Smooth muscle cell of bladder (primary cell): ENCODE results near the gene PHAF1. TPM values are rescaled to one million over a fixed set of nuclear protein-coding genes. Genes with fewer than 3 reads are reported as not detected.

ENCODE experiments used
- total RNA-seq: library from RNA; depleted of rRNA; stranded (reverse); fragments of >200 nt; gene quantifications from 2 replicates; pipeline ENCODE4 v1.2.3, GENCODE V29; 2014

Gene PHAF1
- total RNA-seq: 14.4 and 14.9 TPM in 2 replicates

DNA sequence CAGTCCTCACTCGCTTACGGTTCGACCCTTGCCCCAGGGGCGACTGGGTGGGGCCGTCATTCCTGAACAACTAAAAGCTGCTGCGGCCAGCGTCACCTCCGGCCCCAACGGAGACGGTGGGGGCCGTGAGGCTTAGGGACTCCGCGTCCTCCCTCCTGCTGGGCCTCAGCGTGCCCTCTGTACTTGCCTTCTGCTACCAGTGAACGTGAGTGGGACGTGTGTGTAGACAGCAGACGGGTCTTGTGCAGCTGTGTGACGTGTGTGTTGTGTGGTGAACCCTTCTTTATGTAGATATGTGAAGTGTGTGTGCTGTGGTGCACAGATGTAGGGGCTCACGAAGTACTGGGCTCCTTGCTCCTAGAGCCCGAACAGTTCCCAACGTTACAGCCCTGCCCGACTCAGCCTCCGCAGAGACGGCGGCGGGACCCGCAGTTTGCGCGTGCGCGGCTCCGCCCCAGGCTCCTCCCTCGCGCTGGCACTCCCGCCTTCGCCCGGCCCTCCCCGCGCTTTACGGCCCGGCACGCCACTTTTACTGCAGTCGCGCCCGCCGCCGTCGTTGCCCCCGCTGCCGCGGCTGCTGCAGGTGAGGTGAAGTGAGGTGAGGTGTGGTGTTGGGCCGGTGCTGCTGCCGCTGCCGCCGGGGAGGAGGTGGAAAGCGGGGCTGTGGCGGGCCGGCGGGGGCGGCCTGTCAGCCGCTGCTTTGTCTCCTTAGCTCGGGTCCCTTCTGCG lies at the start of gene PHAF1:
Gene PHAF1 (plus strand): TSS at position 535 of the 729 bp plus-strand sequence. CDS start 235 bp downstream, outside the sequence.

GRCh38 chr16:67150833-67151396 lies 41.2 kb downstream of the PHAF1 start, which contains the start of gene B3GNT9:
Gene B3GNT9 (minus strand): TSS chr16:67150998. CDS start chr16:67150485, 513 bp downstream.

GRCh38 chr16:67164599-67165061 lies 54.9 kb downstream of the PHAF1 start, which contains the start of gene HSF4:
Gene HSF4 (plus strand): TSS chr16:67164745. CDS start chr16:67164812, 67 bp downstream.

GRCh38 chr16:67170168-67170948 lies 60.6 kb downstream of the PHAF1 start, which contains the start of gene NOL3:
Gene NOL3 (plus strand): TSS chr16:67170538.

GRCh38 chr16:67183627-67184452 lies 74.1 kb downstream of the PHAF1 start, which contains the start of gene MATCAP1:
Gene MATCAP1 (minus strand): TSS chr16:67183963. CDS start chr16:67180610, 3,353 bp downstream.

GRCh38 chr16:67190041-67190440 lies 80.3 kb downstream of the PHAF1 start, which contains the start of gene EXOC3L1:
Gene EXOC3L1 (minus strand): TSS chr16:67190136. CDS start chr16:67189676, 460 bp downstream.

GRCh38 chr16:67191995-67192681 lies 82.4 kb downstream of the PHAF1 start, which contains the start of gene E2F4:
Gene E2F4 (plus strand): TSS chr16:67192155. CDS start chr16:67192228, 73 bp downstream.

Other genes starting within 250 kb of the PHAF1 start
- gene PDP2, start 229.4 kb upstream of the PHAF1 start, total RNA-seq: 7.5 and 11.5 TPM in 2 replicates
- gene CDH16, start 191.1 kb upstream of the PHAF1 start, total RNA-seq: not detected in 2 replicates
- gene RRAD, start 184.4 kb upstream of the PHAF1 start, total RNA-seq: 7.1 and 13.5 TPM in 2 replicates
- 180 and 234 TPM in 2 replicates for gene CIAO2B, start 175.5 kb upstream of the PHAF1 start, total RNA-seq
- gene CES2, start 174.4 kb upstream of the PHAF1 start, total RNA-seq: 24.1 and 25.9 TPM in 2 replicates
- 0.14 and 0.28 TPM in 2 replicates for gene CES3, start 148.7 kb upstream of the PHAF1 start, total RNA-seq
- 2.3 and 2.8 TPM in 2 replicates for gene CES4A, start 121.4 kb upstream of the PHAF1 start, total RNA-seq
- 43.9 and 84.4 TPM in 2 replicates for gene CBFB, start 80.8 kb upstream of the PHAF1 start, total RNA-seq
- 36.8 and 51.8 TPM in 2 replicates for gene B3GNT9, start 41.1 kb downstream of the PHAF1 start, total RNA-seq
- gene TRADD, start 50.0 kb downstream of the PHAF1 start, total RNA-seq: 15.2 and 16.7 TPM in 2 replicates
- gene FBXL8, start 50.0 kb downstream of the PHAF1 start, total RNA-seq: 7.8 and 9.9 TPM in 2 replicates
- 6.4 and 13.2 TPM in 2 replicates for gene HSF4, start 54.8 kb downstream of the PHAF1 start, total RNA-seq
- gene NOL3, start 60.6 kb downstream of the PHAF1 start, total RNA-seq: 13.8 and 16.9 TPM in 2 replicates
- gene MATCAP1, start 74.0 kb downstream of the PHAF1 start, total RNA-seq: 8.2 and 9.0 TPM in 2 replicates
- gene EXOC3L1, start 80.2 kb downstream of the PHAF1 start, total RNA-seq: 0.09 TPM in 1 of 2 replicates, not detected in the other
- 36.7 and 45.9 TPM in 2 replicates for gene E2F4, start 82.2 kb downstream of the PHAF1 start, total RNA-seq
- 0.28 TPM in 2 replicates for gene ELMO3, start 89.2 kb downstream of the PHAF1 start, total RNA-seq
- 44.2 and 59.6 TPM in 2 replicates for gene TMEM208, start 117.2 kb downstream of the PHAF1 start, total RNA-seq
- gene FHOD1, start 137.5 kb downstream of the PHAF1 start, total RNA-seq: 5.0 and 5.3 TPM in 2 replicates
- 0.83 and 0.85 TPM in 2 replicates for gene SLC9A5, start 139.0 kb downstream of the PHAF1 start, total RNA-seq
- gene PLEKHG4, start 169.6 kb downstream of the PHAF1 start, total RNA-seq: 5.6 and 7.7 TPM in 2 replicates
- gene KCTD19, start 216.8 kb downstream of the PHAF1 start, total RNA-seq: under 0.01 and 0.14 TPM in 2 replicates
- gene LRRC36, start 216.9 kb downstream of the PHAF1 start, total RNA-seq: 0.14 TPM in 1 of 2 replicates, not detected in the other